Skeletal muscle satellite cell (primary cell): ENCODE results near the gene RPS6KB2. TPM values are rescaled to one million over a fixed set of nuclear protein-coding genes. Genes with fewer than 3 reads are reported as not detected.

Experiments
- small RNA-seq: library from RNA; depleted of rRNA; stranded (forward); fragments of <200 nt; gene quantifications from one replicate; pipeline ENCODE3, GENCODE V24; 2012

The RPS6KB2 gene

Small RNA genes within 50 kb of the gene (small RNA-seq; reads per million reads assigned to genes)
- not detected for gene RNU6-1238P
